Gastroesophageal sphincter (tissue), 3 donors: ENCODE measurements around the gene EME1.

Source experiments
- POLR2A ChIP-seq, 2 donors: fragments of 450-650 bp; IDR thresholded peaks; one replicate each; pipeline ENCODE4 v1.6.1; 2017; ENCODE audit warnings: antibody characterized with exemption in 2 of 2, mild to moderate bottlenecking in 2 of 2, moderate library complexity in 1 of 2
- POLR2AphosphoS5 ChIP-seq: sonication (generic); formaldehyde crosslinking; IDR thresholded peaks from one replicate; pipeline ENCODE4 v1.6.1; 2017; ENCODE audit warnings: antibody characterized with exemption
- TF ChIP-seq, protein P1 (sequence below), 4 experiments: fragments of 200-600 bp in 2 of 4; fragments of 450-650 bp in 2 of 4; sonication (generic) in 1 of 4; IDR thresholded peaks; one replicate each; pipeline ENCODE4 v1.5.1; 2017 to 2019; ENCODE audit warnings: antibody characterized with exemption in 4 of 4, mild to moderate bottlenecking in 2 of 4, moderate library complexity in 2 of 4

- TF ChIP-seq, protein P1, sequence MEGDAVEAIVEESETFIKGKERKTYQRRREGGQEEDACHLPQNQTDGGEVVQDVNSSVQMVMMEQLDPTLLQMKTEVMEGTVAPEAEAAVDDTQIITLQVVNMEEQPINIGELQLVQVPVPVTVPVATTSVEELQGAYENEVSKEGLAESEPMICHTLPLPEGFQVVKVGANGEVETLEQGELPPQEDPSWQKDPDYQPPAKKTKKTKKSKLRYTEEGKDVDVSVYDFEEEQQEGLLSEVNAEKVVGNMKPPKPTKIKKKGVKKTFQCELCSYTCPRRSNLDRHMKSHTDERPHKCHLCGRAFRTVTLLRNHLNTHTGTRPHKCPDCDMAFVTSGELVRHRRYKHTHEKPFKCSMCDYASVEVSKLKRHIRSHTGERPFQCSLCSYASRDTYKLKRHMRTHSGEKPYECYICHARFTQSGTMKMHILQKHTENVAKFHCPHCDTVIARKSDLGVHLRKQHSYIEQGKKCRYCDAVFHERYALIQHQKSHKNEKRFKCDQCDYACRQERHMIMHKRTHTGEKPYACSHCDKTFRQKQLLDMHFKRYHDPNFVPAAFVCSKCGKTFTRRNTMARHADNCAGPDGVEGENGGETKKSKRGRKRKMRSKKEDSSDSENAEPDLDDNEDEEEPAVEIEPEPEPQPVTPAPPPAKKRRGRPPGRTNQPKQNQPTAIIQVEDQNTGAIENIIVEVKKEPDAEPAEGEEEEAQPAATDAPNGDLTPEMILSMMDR (IDR thresholded peaks at IDR 0.05) = no peak
- TF ChIP-seq POLR2A (IDR thresholded peaks at IDR 0.05) = no peak
- no peak for TF ChIP-seq POLR2AphosphoS5
Observed at GRCh38 chr17:50381920-50382319, 8.9 kb downstream of the EME1 start.
